GM18870 (cell line): Measurements from ENCODE around the gene ASPG.

Experiments used
- ATAC-seq: cut with Tn5 transposase; IDR thresholded peaks from one replicate; pipeline ENCODE4 v1.9.1; 2021; ENCODE audit warnings: moderate library complexity; ENCODE audit not compliant: unreplicated experiment

The ASPG gene

GRCh38 chr14:104085032-104085888 lies at the start of gene ASPG:
ASPG (plus strand) TSS chr14:104085700; CDS start chr14:104085771, 71 bp downstream.
- no peak for ATAC-seq

- ATAC-seq: no peak
Measured at GRCh38 chr14:104036212-104036611, 49.3 kb upstream of the ASPG start.

- ATAC-seq: no peak
Measured at GRCh38 chr14:104037074-104037473, 48.4 kb upstream of the ASPG start.

GRCh38 chr14:104037903-104038302 lies 47.6 kb upstream of the ASPG start:
- ATAC-seq: no peak

GRCh38 chr14:104039214-104039613 lies 46.3 kb upstream of the ASPG start:
- no peak for ATAC-seq

GRCh38 chr14:104040539-104040938 lies 45.0 kb upstream of the ASPG start:
- ATAC-seq: no peak

- no peak for ATAC-seq
Measured at GRCh38 chr14:104041430-104042104, 43.9 kb upstream of the ASPG start.

GRCh38 chr14:104044016-104044415 lies 41.5 kb upstream of the ASPG start:
- ATAC-seq: no peak

GRCh38 chr14:104047761-104048160 lies 37.7 kb upstream of the ASPG start:
- ATAC-seq: no peak

GRCh38 chr14:104048758-104049507 lies 36.6 kb upstream of the ASPG start:
- ATAC-seq: no peak

GRCh38 chr14:104049576-104050240 lies 35.8 kb upstream of the ASPG start:
- ATAC-seq: no peak

- no peak for ATAC-seq
Measured at GRCh38 chr14:104051092-104051813, 34.2 kb upstream of the ASPG start.

GRCh38 chr14:104054222-104054905 lies 31.1 kb upstream of the ASPG start:
- ATAC-seq: no peak

GRCh38 chr14:104062281-104062680 lies 23.2 kb upstream of the ASPG start:
- ATAC-seq: no peak

GRCh38 chr14:104064003-104064402 lies 21.5 kb upstream of the ASPG start:
- ATAC-seq: no peak

GRCh38 chr14:104066279-104066678 lies 19.2 kb upstream of the ASPG start:
- no peak for ATAC-seq

- ATAC-seq: no peak
Measured at GRCh38 chr14:104066719-104067295, 18.7 kb upstream of the ASPG start.

GRCh38 chr14:104069541-104069940 lies 16.0 kb upstream of the ASPG start:
- ATAC-seq: no peak

GRCh38 chr14:104072586-104072985 lies 12.9 kb upstream of the ASPG start:
- ATAC-seq: no peak
